Kidney (tissue), 14 donors: ENCODE measurements around the gene TF. TPM values are rescaled to one million over a fixed set of nuclear protein-coding genes. Genes with fewer than 3 reads are reported as not detected.

Experiments used
- DNase-seq, 5 donors: peaks; one replicate each; pipeline ENCODE4 v3.0.0-alpha.2; 2013 to 2020
- FAIRE-seq: peaks from 2 replicates; lab custom pipeline; 2012; peaks lifted over from hg19 to GRCh38; lab: Jason Lieb, UNC
- H3K27ac ChIP-seq, 2 donors: one replicate each; pipeline ENCODE4 v1.7.0; 2013; ENCODE audit warnings: low read depth in 2 of 2, low read length in 2 of 2, inconsistent platforms in 1 of 2
- H3K27me3 ChIP-seq: one replicate; pipeline ENCODE4 v1.7.1; 2013; ENCODE audit warnings: low read length, inconsistent platforms; ENCODE audit not compliant: control insufficient read depth, insufficient read depth
- H3K36me3 ChIP-seq, 3 donors: one replicate each; pipeline versions ENCODE4 v1.7.0 to v1.7.1; 2013; ENCODE audit warnings: low read length in 3 of 3, control low read depth in 1 of 3, inconsistent platforms in 1 of 3; ENCODE audit not compliant: insufficient read depth in 3 of 3, control insufficient read depth in 2 of 3
- H3K4me1 ChIP-seq, 3 donors: one replicate each; pipeline versions ENCODE4 v1.7.0 to v1.7.1; 2013; ENCODE audit warnings: low read length in 3 of 3, inconsistent platforms in 1 of 3, low read depth in 1 of 3; ENCODE audit not compliant: control insufficient read depth in 2 of 3, insufficient read depth in 2 of 3
- H3K4me3 ChIP-seq, 3 donors: one replicate each; pipeline versions ENCODE4 v1.7.0 to v1.8.1; 2013; ENCODE audit warnings: low read length in 3 of 3, control low read depth in 1 of 3, inconsistent platforms in 1 of 3
- H3K9ac ChIP-seq, 3 donors: one replicate each; pipeline versions ENCODE4 v1.7.0 to v1.7.1; 2013; ENCODE audit warnings: low read length in 3 of 3, control low read depth in 1 of 3, inconsistent platforms in 1 of 3
- H3K9me3 ChIP-seq, 3 donors: one replicate each; pipeline versions ENCODE4 v1.7.0 to v1.7.1; 2013; ENCODE audit warnings: low read length in 3 of 3, control low read depth in 1 of 3, inconsistent platforms in 1 of 3; ENCODE audit not compliant: control insufficient read depth in 2 of 3, insufficient read depth in 1 of 3
- CTCF ChIP-seq: IDR thresholded peaks from 3 replicates; pipeline ENCODE4 v1.5.1; 2012; ENCODE audit warnings: mild to moderate bottlenecking, moderate library complexity, borderline replicate concordance; ENCODE audit not compliant: insufficient read depth; ENCODE audit errors: extremely low read depth
- intact Hi-C: fragments of 100-400 bp; cut with DNase I; formaldehyde crosslinking; loops from one replicate; pipeline ENCODE4 v1.11.1; 2022
- polyA plus RNA-seq: library from polyadenylated mRNA; stranded (reverse); fragments of 350-450 nt; fragmentation: Illumina TruSeq; extraction: RNeasy Lipid Tissue Mini Kit (QIAGEN cat#74804); gene quantifications from one replicate; pipeline ENCODE4 v1.2.3, GENCODE V29; 2014; ENCODE audit warnings: low read depth, low replicate concordance; ENCODE audit not compliant: insufficient read depth
- total RNA-seq: library from RNA; stranded (reverse); fragmentation: NEBNext Ultra II Directional; extraction: Animal tissue kit (Norgen Biotek cat#: 25700); gene quantifications from one replicate; pipeline ENCODE4 v1.2.1, GENCODE V29; 2021
- donor health status: control.
- donor health status: control.
- donor health status: control.
- donor health status: control.
- donor health status: control.
- donor health status: DM: yes; HTN: yes; CAD: no.
- donor health status: Normal renal cell carcinoma (clear cell type).

The TF gene
- total and polyA plus RNA-seq, 2 donors from 2014 or later, result 0.88 to 1.4 TPM

GRCh38 chr3:133835961-133836360, 89.8 kb downstream of the TF start:
- H3K9ac ChIP-seq, result no peak overlapping the region
- no peak overlapping the region for H3K27ac ChIP-seq
- no peak for TF ChIP-seq CTCF
- FAIRE-seq, result no peak
- no peaks in the 10 kb centered on the region for H3K9me3 ChIP-seq
- no peaks in the 10 kb centered on the region for H3K4me1 ChIP-seq
- intact Hi-C loops, result no loop called here
- no peak overlapping the region for H3K4me3 ChIP-seq
- H3K36me3 ChIP-seq, result no peaks in the 10 kb centered on the region
- peak in 1 of 5 donors; percentile 2 for DNase-seq
- no peaks in the 10 kb centered on the region for H3K27me3 ChIP-seq

DNA sequence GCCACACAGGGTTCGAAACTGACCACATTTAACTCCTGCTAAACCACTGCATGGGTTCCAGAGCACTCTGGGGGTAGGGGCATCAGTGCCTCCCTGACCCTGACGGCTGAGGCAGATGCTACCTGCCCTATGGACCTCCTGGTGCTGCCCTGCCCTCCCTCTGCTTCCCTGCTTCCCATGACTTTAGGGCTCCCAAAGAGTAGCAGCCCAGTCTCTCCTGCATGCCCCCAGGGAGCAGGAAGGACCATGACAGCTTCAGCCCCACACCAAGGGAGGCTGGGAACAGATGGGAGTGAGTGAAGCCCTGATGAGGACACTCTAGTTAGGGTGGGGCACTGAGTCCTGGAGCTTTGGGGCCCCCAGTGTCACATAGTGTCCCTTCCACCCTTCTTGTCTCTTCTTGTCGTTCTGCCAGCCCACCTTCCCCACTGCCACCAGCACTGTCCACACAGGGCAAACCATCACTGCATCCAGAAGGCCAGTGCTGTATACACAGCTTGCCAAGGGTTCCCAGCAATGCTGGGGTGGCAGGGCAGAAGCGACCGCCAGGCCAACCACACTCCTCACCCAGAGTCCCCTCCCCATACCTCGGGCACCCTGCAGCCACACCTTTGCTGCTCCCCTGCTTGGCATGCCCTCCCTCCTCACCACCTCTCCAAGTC, 90.4 kb downstream of the TF start:
- no peaks in the 10 kb centered on the region for H3K36me3 ChIP-seq
- TF ChIP-seq CTCF, result no peak
- no peak overlapping the region for H3K27ac ChIP-seq
- intact Hi-C loops, result no loop called here
- DNase-seq, result peak in 1 of 5 donors; percentile 8
- H3K9me3 ChIP-seq, result no peaks in the 10 kb centered on the region
- FAIRE-seq, result no peak
- H3K4me3 ChIP-seq, result no peak overlapping the region
- no peak overlapping the region for H3K9ac ChIP-seq
- no peaks in the 10 kb centered on the region for H3K4me1 ChIP-seq
- no peaks in the 10 kb centered on the region for H3K27me3 ChIP-seq

GRCh38 chr3:133837487-133838295, 91.5 kb downstream of the TF start:
- intact Hi-C loops, result no loop called here
- H3K9me3 ChIP-seq, result no peaks in the 10 kb centered on the region
- no peak overlapping the region for H3K4me3 ChIP-seq
- no peak for FAIRE-seq
- no peak overlapping the region for H3K9ac ChIP-seq
- no peaks in the 10 kb centered on the region for H3K27me3 ChIP-seq
- DNase-seq, result peak in 1 of 5 donors; percentile 17
- no peaks in the 10 kb centered on the region for H3K36me3 ChIP-seq
- no peak overlapping the region for H3K27ac ChIP-seq
- no peak for TF ChIP-seq CTCF
- H3K4me1 ChIP-seq, result no peaks in the 10 kb centered on the region
